Endothelial cell of umbilical vein (primary cell): ENCODE results near the gene OR2B2. TPM values are rescaled to one million over a fixed set of nuclear protein-coding genes. Genes with fewer than 3 reads are reported as not detected.

Experiments
- BruUV-seq: library from RNA; stranded (reverse); fragments of 400-500 nt; replicated peaks from 2 replicates; lab custom pipeline; 2021; lab: Mats Ljungman, UMichigan
- CTCF ChIA-PET: fragments of 300-600, 350-600 bp; sonication (Branson Sonifier 250); formaldehyde crosslinking; loops from one replicate; lab custom pipeline; 2021; ENCODE audit warnings: antibody characterized with exemption, inconsistent platforms; lab: Charles Lee
- POLR2A ChIA-PET: fragments of 300-600, 350-600 bp; sonication (Branson Sonifier 250); formaldehyde crosslinking; loops from one replicate; lab custom pipeline; 2021; ENCODE audit warnings: antibody characterized with exemption, inconsistent platforms; lab: Charles Lee
- DNase-seq: peaks from one replicate; pipeline ENCODE4 v3.0.0-alpha.2; 2011; ENCODE audit warnings: low read depth, low spot score
- FAIRE-seq: peaks from 2 replicates; lab custom pipeline; 2011; peaks lifted over from hg19 to GRCh38; lab: Jason Lieb, UNC
- H2AFZ ChIP-seq: 2 replicates; pipeline ENCODE4 v1.6.0; 2012; ENCODE audit warnings: low read depth, low read length, control low read depth, inconsistent platforms
- H3K27ac ChIP-seq: 2 replicates; pipeline ENCODE4 v1.5.1; 2011; ENCODE audit warnings: low read depth, mild to moderate bottlenecking, control low read depth, low read length, moderate library complexity; ENCODE audit not compliant: insufficient read depth
- H3K27me3 ChIP-seq, 2 experiments: 2 replicates each; pipeline versions ENCODE4 v1.6.0 to v1.6.1; 2011; ENCODE audit warnings: low read length in 2 of 2, mixed read lengths in 1 of 2; ENCODE audit not compliant: control insufficient read depth in 2 of 2, insufficient read depth in 2 of 2
- H3K36me3 ChIP-seq, 2 experiments: 2 replicates in 1 of 2; 3 replicates in 1 of 2; pipeline ENCODE4 v1.5.1; 2011; ENCODE audit warnings: low read length in 2 of 2, mild to moderate bottlenecking in 1 of 2, moderate library complexity in 1 of 2; ENCODE audit not compliant: control insufficient read depth in 2 of 2, insufficient read depth in 2 of 2; ENCODE audit errors: extremely low read depth in 1 of 2
- H3K4me1 ChIP-seq: 3 replicates; pipeline ENCODE4 v1.5.1; 2011; ENCODE audit warnings: mild to moderate bottlenecking, low read length; ENCODE audit not compliant: control insufficient read depth, insufficient read depth; ENCODE audit errors: extremely low read depth
- H3K4me2 ChIP-seq: 2 replicates; pipeline ENCODE4 v1.6.1; 2011; ENCODE audit warnings: low read length, control low read depth, mixed read lengths; ENCODE audit not compliant: insufficient read depth
- H3K4me3 ChIP-seq, 3 experiments: fragments of 200-600 bp in 1 of 3; sonication (generic), shearing (Covaris generic) in 1 of 3; replicated peaks in 1 of 3; 2 replicates each; pipeline ENCODE4 v1.5.1; 2011 to 2016; ENCODE audit warnings: control low read depth in 3 of 3, low read length in 3 of 3, mild to moderate bottlenecking in 2 of 3, inconsistent platforms in 1 of 3, low read depth in 1 of 3, moderate library complexity in 1 of 3; ENCODE audit not compliant: insufficient read depth in 1 of 3
- H3K79me2 ChIP-seq: 2 replicates; pipeline ENCODE4 v1.6.0; 2012; ENCODE audit warnings: low read length, inconsistent platforms; ENCODE audit not compliant: control insufficient read depth, insufficient read depth
- H3K9ac ChIP-seq: replicated peaks from 2 replicates; pipeline ENCODE3; 2011; ENCODE audit warnings: low read length, control low read depth; ENCODE audit not compliant: insufficient read depth; ENCODE audit errors: extremely low read depth
- H3K9me1 ChIP-seq: replicated peaks from 3 replicates; pipeline ENCODE4 v1.6.0; 2011; ENCODE audit warnings: mild to moderate bottlenecking, low read length; ENCODE audit not compliant: control insufficient read depth, insufficient read depth; ENCODE audit errors: extremely low read depth
- H3K9me3 ChIP-seq: replicated peaks from 2 replicates; pipeline ENCODE4 v1.5.1; 2012; ENCODE audit warnings: low read length, inconsistent platforms; ENCODE audit not compliant: control insufficient read depth, insufficient read depth
- H4K20me1 ChIP-seq: replicated peaks from 2 replicates; pipeline ENCODE3; 2011; ENCODE audit warnings: mild to moderate bottlenecking, low read length; ENCODE audit not compliant: control insufficient read depth, insufficient read depth; ENCODE audit errors: extremely low read depth
- CTCF ChIP-seq, 2 donors: IDR thresholded peaks; 1 replicate in 1 of 2; 2 replicates in 1 of 2; pipeline ENCODE4 v1.5.1; 2011; ENCODE audit warnings: low read length in 2 of 2, mild to moderate bottlenecking in 2 of 2, moderate library complexity in 2 of 2, control low read depth in 1 of 2, inconsistent platforms in 1 of 2, low read depth in 1 of 2; ENCODE audit not compliant: insufficient read depth in 1 of 2; ENCODE audit errors: extremely low read depth in 1 of 2
- EZH2 ChIP-seq: IDR thresholded peaks from 2 replicates; pipeline ENCODE4 v1.6.1; 2012; ENCODE audit warnings: borderline replicate concordance, low read depth, mild to moderate bottlenecking, moderate library complexity, low read length, inconsistent platforms; ENCODE audit not compliant: severe bottlenecking
- FOS ChIP-seq: IDR thresholded peaks from 2 replicates; pipeline ENCODE4 v1.6.1; 2011; ENCODE audit warnings: mild to moderate bottlenecking, low read length, moderate library complexity, borderline replicate concordance; ENCODE audit not compliant: insufficient read depth
- GATA2 ChIP-seq: IDR thresholded peaks from 2 replicates; pipeline ENCODE4 v1.7.0; 2011; ENCODE audit warnings: low read depth, mild to moderate bottlenecking, moderate library complexity, mixed read lengths, low read length; ENCODE audit not compliant: insufficient read length, insufficient read depth
- JUN ChIP-seq: IDR thresholded peaks from 2 replicates; pipeline ENCODE4 v1.6.1; 2011; ENCODE audit warnings: borderline replicate concordance, low read depth; ENCODE audit not compliant: insufficient read length, insufficient read depth
- MYC ChIP-seq: IDR thresholded peaks from one replicate; pipeline ENCODE4 v1.6.1; 2011; ENCODE audit warnings: mild to moderate bottlenecking, low read depth, low read length
- POLR2A ChIP-seq: IDR thresholded peaks from 2 replicates; pipeline ENCODE4 v1.6.1; 2012; ENCODE audit warnings: low read depth, mild to moderate bottlenecking, control low read depth, low read length
- POLR2AphosphoS5 ChIP-seq: IDR thresholded peaks from 2 replicates; pipeline ENCODE4 v1.6.1; 2012; ENCODE audit warnings: low read depth, mild to moderate bottlenecking, control low read depth, low read length, moderate library complexity; ENCODE audit not compliant: insufficient read depth
- dilution Hi-C: fragments of 300-500 bp; cut with MboI; formaldehyde crosslinking; loops from one replicate; pipeline ENCODE4 v1.15.0; 2019; ENCODE audit warnings: low sequenced_read_pairs; ENCODE audit not compliant: extremely low pct_ligation_motif_present
- intact Hi-C: fragments of 100-400 bp; cut with micrococcal nuclease; formaldehyde crosslinking; loops from one replicate; pipeline ENCODE4 v1.10.0; 2022
- polyA plus RNA-seq, 4 experiments: library from polyadenylated mRNA; depleted of rRNA in 3 of 4; stranded (reverse) in 3 of 4; unstranded in 1 of 4; fragments of >200 nt; gene quantifications; 2 replicates each; pipeline versions ENCODE4 v1.2.1 to v1.2.3, GENCODE V29; 2011 to 2012; ENCODE audit warnings: missing spikeins in 1 of 4
- total RNA-seq: library from RNA; stranded (reverse); gene quantifications from 2 replicates; pipeline ENCODE4 v1.2.3, GENCODE V29; 2021
- TF ChIP-seq, protein P1 (sequence below): IDR thresholded peaks from 2 replicates; pipeline ENCODE4 v1.6.1; 2011; ENCODE audit not compliant: insufficient read depth, insufficient read length

Gene OR2B2
- total and polyA plus RNA-seq, 2 donors (not counting 3 experiments of a cell fraction or from before 2014, with no cell fraction given): not detected

DNA sequence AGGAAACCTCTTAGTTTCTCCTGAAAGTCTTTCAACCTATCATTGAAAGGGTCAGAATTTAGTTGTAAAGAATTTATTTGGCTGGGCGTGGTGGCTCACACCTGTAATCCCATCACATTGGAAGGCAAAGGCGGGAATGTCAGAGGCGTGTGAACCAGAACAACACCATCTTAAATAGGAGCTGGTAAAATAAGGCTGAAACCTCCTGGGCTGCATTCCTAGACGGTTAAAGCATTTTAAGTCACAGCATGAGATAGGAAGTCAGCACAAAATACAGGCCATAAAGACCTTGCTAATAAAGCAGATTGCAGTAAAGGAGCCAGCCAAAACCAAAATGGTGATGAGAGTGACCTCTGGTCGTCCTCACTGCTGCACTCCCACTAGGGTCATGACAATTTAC lies 29.6 kb downstream of the OR2B2 start:
- TF ChIP-seq POLR2AphosphoS5 (no peak), JUN (no peak), GATA2 (no peak), FOS (no peak), CTCF (IDR thresholded peaks at IDR 0.05; ENCODE audit: extremely low read depth in 1 of 2, insufficient read depth in 1 of 2, low read depth in 1 of 2, low read length in 2 of 2) (no peak), EZH2 (no peak), MYC (no peak), POLR2A (no peak)
- TF ChIP-seq, protein P1, sequence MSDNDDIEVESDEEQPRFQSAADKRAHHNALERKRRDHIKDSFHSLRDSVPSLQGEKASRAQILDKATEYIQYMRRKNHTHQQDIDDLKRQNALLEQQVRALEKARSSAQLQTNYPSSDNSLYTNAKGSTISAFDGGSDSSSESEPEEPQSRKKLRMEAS: no peak
- Histone ChIP-seq H3K9ac (no peak overlapping the region), H3K27me3 (no peaks in the 10 kb centered on the region), H2AFZ (no peak overlapping the region), H3K4me1 (no peaks in the 10 kb centered on the region), H3K9me3 (no peaks in the 10 kb centered on the region), H3K4me2 (no peak overlapping the region), H3K9me1 (no peaks in the 10 kb centered on the region), H3K4me3 (no peak overlapping the region), H3K79me2 (no peaks in the 10 kb centered on the region), H3K36me3 (no peaks in the 10 kb centered on the region), H3K27ac (no peak overlapping the region), H4K20me1 (no peaks in the 10 kb centered on the region)
- ChIA-PET CTCF (interaction anchor here (0.9 kb wide), 1 partner anchor 8 kb away, joined by 4 read pairs; a partner anchor contains a TSS), POLR2A (no interaction called here)
- no TSS peak for BruUV-seq
- FAIRE-seq (no peak), DNase-seq (no peak)
- intact Hi-C loops (no loop called here), dilution Hi-C loops (no loop called here)
